ENCODE results near the gene LRRC56. TPM values are rescaled to one million over a fixed set of nuclear protein-coding genes. Genes with fewer than 3 reads are reported as not detected.

The LRRC56 gene
- total and polyA plus RNA-seq, 5 donors from 2014 or later, result 0.89 to 5.8 (median 2.7) TPM

- H3K27me3 Mint-ChIP-seq, result no peaks in the 10 kb centered on the region
- DNase-seq, result no peak
- no peak overlapping the region for H3K4me3 Mint-ChIP-seq
- H3K27ac Mint-ChIP-seq, result no peak overlapping the region
- Histone ChIP-seq H3K4me3 (ENCODE audit: low read depth, low read length) (no peak overlapping the region), H3K36me3 (ENCODE audit: control insufficient read depth, insufficient read depth, low read length) (peaks cover 61% of the 10 kb centered on the region), H3K27ac (ENCODE audit: insufficient read depth, low read length, poor library complexity, severe bottlenecking) (no peak overlapping the region), H3K9me3 (ENCODE audit: control insufficient read depth in 2 of 2, low read length in 2 of 2) (no peaks in the 10 kb centered on the region), H3K4me1 (ENCODE audit: control insufficient read depth, insufficient read depth, low read length, poor library complexity, severe bottlenecking) (peaks cover 7% of the 10 kb centered on the region), H3K27me3 (ENCODE audit: control insufficient read depth, insufficient read depth, low read length) (no peaks in the 10 kb centered on the region)
- ATAC-seq (ENCODE audit: low read depth in 2 of 2), result no peak
- no peaks in the 10 kb centered on the region for H3K9me3 Mint-ChIP-seq
- peaks cover 18% of the 10 kb centered on the region for H3K36me3 Mint-ChIP-seq
- H3K4me1 Mint-ChIP-seq, result peaks cover 0 to 27% (median 3%) of the 10 kb centered on the region in 4 donors
These were observed 38.8 kb upstream of the LRRC56 start for GRCh38 chr11:498297-499181.

- DNase-seq (no peak), ATAC-seq (ENCODE audit: low read depth in 2 of 2) (no peak)
- H3K36me3 Mint-ChIP-seq, result peaks cover 18% of the 10 kb centered on the region
- no peak overlapping the region for H3K4me3 Mint-ChIP-seq
- no peaks in the 10 kb centered on the region for H3K27me3 ChIP-seq (ENCODE audit: control insufficient read depth, insufficient read depth, low read length)
- H3K4me1 ChIP-seq (ENCODE audit: control insufficient read depth, insufficient read depth, low read length, poor library complexity, severe bottlenecking), result peaks cover 16% of the 10 kb centered on the region
- H3K36me3 ChIP-seq (ENCODE audit: control insufficient read depth, insufficient read depth, low read length), result peaks cover 58% of the 10 kb centered on the region
- no peak overlapping the region for H3K27ac ChIP-seq (ENCODE audit: insufficient read depth, low read length, poor library complexity, severe bottlenecking)
- H3K9me3 ChIP-seq (ENCODE audit: control insufficient read depth in 2 of 2, low read length in 2 of 2), result no peaks in the 10 kb centered on the region
- H3K27ac Mint-ChIP-seq, result no peak overlapping the region
- no peaks in the 10 kb centered on the region for H3K9me3 Mint-ChIP-seq
- H3K27me3 Mint-ChIP-seq, result no peaks in the 10 kb centered on the region
- no peak overlapping the region for H3K4me3 ChIP-seq (ENCODE audit: low read depth, low read length)
- peaks cover 0 to 31% (median 3%) of the 10 kb centered on the region in 4 donors for H3K4me1 Mint-ChIP-seq
These were observed 37.9 kb upstream of the LRRC56 start for GRCh38 chr11:499201-500076.

GRCh38 chr11:501001-501682, 36.2 kb upstream of the LRRC56 start:
- DNase-seq, result no peak
- Mint-ChIP-seq H3K27ac (no peak overlapping the region), H3K27me3 (no peaks in the 10 kb centered on the region), H3K36me3 (peaks cover 14% of the 10 kb centered on the region), H3K4me1 (peaks cover 0 to 44% (median 10%) of the 10 kb centered on the region in 4 donors), H3K9me3 (no peaks in the 10 kb centered on the region), H3K4me3 (peak overlapping the region in 3 of 4 donors; percentile 32 to 73 (median 48))
- Histone ChIP-seq H3K4me1 (ENCODE audit: control insufficient read depth, insufficient read depth, low read length, poor library complexity, severe bottlenecking) (peaks cover 33% of the 10 kb centered on the region), H3K4me3 (ENCODE audit: low read depth, low read length) (no peak overlapping the region), H3K9me3 (ENCODE audit: control insufficient read depth in 2 of 2, low read length in 2 of 2) (no peaks in the 10 kb centered on the region), H3K36me3 (ENCODE audit: control insufficient read depth, insufficient read depth, low read length) (peaks cover 45% of the 10 kb centered on the region), H3K27ac (ENCODE audit: insufficient read depth, low read length, poor library complexity, severe bottlenecking) (no peak overlapping the region), H3K27me3 (ENCODE audit: control insufficient read depth, insufficient read depth, low read length) (no peaks in the 10 kb centered on the region)
- no peak for ATAC-seq (ENCODE audit: low read depth in 2 of 2)

GRCh38 chr11:501683-502287, 35.5 kb upstream of the LRRC56 start:
- H3K27ac Mint-ChIP-seq, result no peak overlapping the region
- no peak for DNase-seq
- peaks cover 43% of the 10 kb centered on the region for H3K36me3 ChIP-seq (ENCODE audit: control insufficient read depth, insufficient read depth, low read length)

GRCh38 chr11:502288-503178, 34.8 kb upstream of the LRRC56 start:
- H3K4me1 ChIP-seq (ENCODE audit: control insufficient read depth, insufficient read depth, low read length, poor library complexity, severe bottlenecking), result peaks cover 40% of the 10 kb centered on the region
- no peak for DNase-seq
- peak overlapping the region in 1 of 3 donors; percentile 71 for H3K27ac Mint-ChIP-seq

More at GRCh38 chr11:501683-502287, 35.5 kb upstream of the LRRC56 start:
- ATAC-seq (ENCODE audit: low read depth in 2 of 2), result no peak
- Histone ChIP-seq H3K4me3 (ENCODE audit: low read depth, low read length) (no peak overlapping the region), H3K27ac (ENCODE audit: insufficient read depth, low read length, poor library complexity, severe bottlenecking) (no peak overlapping the region), H3K9me3 (ENCODE audit: control insufficient read depth in 2 of 2, low read length in 2 of 2) (no peaks in the 10 kb centered on the region), H3K4me1 (ENCODE audit: control insufficient read depth, insufficient read depth, low read length, poor library complexity, severe bottlenecking) (peaks cover 37% of the 10 kb centered on the region), H3K27me3 (ENCODE audit: control insufficient read depth, insufficient read depth, low read length) (no peaks in the 10 kb centered on the region)
- Mint-ChIP-seq H3K4me1 (peaks cover 0 to 48% (median 13%) of the 10 kb centered on the region in 4 donors), H3K36me3 (peaks cover 14% of the 10 kb centered on the region), H3K27me3 (peaks cover 6% of the 10 kb centered on the region), H3K9me3 (no peaks in the 10 kb centered on the region), H3K4me3 (no peak overlapping the region)

GRCh38 chr11:503179-503981, 33.9 kb upstream of the LRRC56 start:
- Mint-ChIP-seq H3K36me3 (peaks cover 3% of the 10 kb centered on the region), H3K4me1 (peaks cover 0 to 44% (median 13%) of the 10 kb centered on the region in 4 donors), H3K4me3 (peak overlapping the region; percentile 5 to 56 (median 34)), H3K9me3 (no peaks in the 10 kb centered on the region), H3K27me3 (peaks cover 6% of the 10 kb centered on the region), H3K27ac (peak overlapping the region in 2 of 3 donors; percentile 38 to 65)
- peak in 1 of 3 donors; percentile 33 for DNase-seq
- Histone ChIP-seq H3K4me1 (ENCODE audit: control insufficient read depth, insufficient read depth, low read length, poor library complexity, severe bottlenecking) (peaks cover 44% of the 10 kb centered on the region), H3K9me3 (ENCODE audit: control insufficient read depth in 2 of 2, low read length in 2 of 2) (no peaks in the 10 kb centered on the region), H3K27ac (ENCODE audit: insufficient read depth, low read length, poor library complexity, severe bottlenecking) (no peak overlapping the region), H3K4me3 (ENCODE audit: low read depth, low read length) (no peak overlapping the region), H3K27me3 (ENCODE audit: control insufficient read depth, insufficient read depth, low read length) (no peaks in the 10 kb centered on the region), H3K36me3 (ENCODE audit: control insufficient read depth, insufficient read depth, low read length) (peaks cover 28% of the 10 kb centered on the region)
- no peak for ATAC-seq (ENCODE audit: low read depth in 2 of 2)

More at GRCh38 chr11:502288-503178, 34.8 kb upstream of the LRRC56 start:
- no peak overlapping the region for H3K4me3 ChIP-seq (ENCODE audit: low read depth, low read length)
- no peaks in the 10 kb centered on the region for H3K9me3 ChIP-seq (ENCODE audit: control insufficient read depth in 2 of 2, low read length in 2 of 2)
- Mint-ChIP-seq H3K9me3 (no peaks in the 10 kb centered on the region), H3K4me3 (peak overlapping the region in 1 of 4 donors; percentile 83), H3K4me1 (peaks cover 0 to 41% (median 13%) of the 10 kb centered on the region in 4 donors), H3K36me3 (peaks cover 7% of the 10 kb centered on the region), H3K27me3 (peaks cover 6% of the 10 kb centered on the region)
- H3K27me3 ChIP-seq (ENCODE audit: control insufficient read depth, insufficient read depth, low read length), result no peaks in the 10 kb centered on the region
- H3K36me3 ChIP-seq (ENCODE audit: control insufficient read depth, insufficient read depth, low read length), result peaks cover 36% of the 10 kb centered on the region
- ATAC-seq (ENCODE audit: low read depth in 2 of 2), result no peak
- no peak overlapping the region for H3K27ac ChIP-seq (ENCODE audit: insufficient read depth, low read length, poor library complexity, severe bottlenecking)

All from CD4-positive, CD25-positive, alpha-beta regulatory T cell (primary cell).